A549 (cell line): ENCODE measurements around the gene POU4F2. TPM values are rescaled to one million over a fixed set of nuclear protein-coding genes. Genes with fewer than 3 reads are reported as not detected.

Experiments used
- ATAC-seq, 2 experiments: fragments of 200-7000 bp in 1 of 2; fragments of >200 bp in 1 of 2; cut with Nextera tagmentation in 1 of 2; cut with Tn5 transposase in 1 of 2; 3 replicates each; pipeline versions ENCODE4 v1.8.0 to v1.9.1; 2018 to 2020; ENCODE audit warnings: mild to moderate bottlenecking in 1 of 2, moderate library complexity in 1 of 2
- CTCF ChIA-PET: fragments of 300-600 bp; sonication (Branson Sonifier 250); formaldehyde crosslinking; extraction: SDS; loops from one replicate; lab custom pipeline; 2021; ENCODE audit warnings: antibody characterized with exemption, inconsistent platforms; lab: Yijun Ruan, JAX
- POLR2A ChIA-PET: fragments of 350-600 bp; formaldehyde crosslinking; extraction: SDS; loops from one replicate; lab custom pipeline; 2021; ENCODE audit warnings: antibody characterized with exemption, inconsistent platforms; lab: Yijun Ruan, JAX
- DNase-seq, 2 experiments: peaks; one replicate each; pipeline versions ENCODE4 v3.0.0 to v3.0.0-alpha.2; 2011 to 2016; ENCODE audit warnings: low read depth in 1 of 2, low spot score in 1 of 2
- FAIRE-seq: peaks from 2 replicates; lab custom pipeline; 2011; peaks lifted over from hg19 to GRCh38; lab: Jason Lieb, UNC
- H3K27ac ChIP-seq, 2 experiments: fragments of >200 bp; sonication (Bioruptor Twin); formaldehyde crosslinking; 3 replicates each; pipeline ENCODE4 v1.5.1; 2016 to 2017
- H3K4me1 ChIP-seq: fragments of >200 bp; sonication (Bioruptor Twin); formaldehyde crosslinking; 3 replicates; pipeline ENCODE4 v1.6.1; 2016
- H3K4me2 ChIP-seq: fragments of >200 bp; sonication (Bioruptor Twin); formaldehyde crosslinking; 3 replicates; pipeline ENCODE4 v1.6.1; 2016
- H3K4me3 ChIP-seq: fragments of >200 bp; sonication (Bioruptor Twin); formaldehyde crosslinking; 3 replicates; pipeline ENCODE4 v1.5.1; 2016
- H3K9me3 ChIP-seq: fragments of >200 bp; sonication (Bioruptor Twin); formaldehyde crosslinking; 3 replicates; pipeline ENCODE4 v1.6.1; 2016
- BHLHE40 ChIP-seq: IDR thresholded peaks from 2 replicates; pipeline ENCODE4 v1.6.1; 2012; ENCODE audit warnings: low read depth, low read length, inconsistent platforms
- CBX2 ChIP-seq: fragments of 200-600 bp; sonication (generic); IDR thresholded peaks from 2 replicates; pipeline ENCODE4 v1.6.1; 2016; ENCODE audit warnings: low read depth, mild to moderate bottlenecking, borderline replicate concordance
- CHD2 ChIP-seq: fragments of 150-350 bp; IDR thresholded peaks from 2 replicates; pipeline ENCODE4 v1.6.1; 2014; ENCODE audit warnings: low read length; ENCODE audit not compliant: partially characterized antibody
- CHD4 ChIP-seq: fragments of 200-600 bp; sonication (generic); IDR thresholded peaks from 2 replicates; pipeline ENCODE4 v1.6.1; 2016; ENCODE audit warnings: antibody characterized with exemption, mild to moderate bottlenecking, borderline replicate concordance
- EHMT2 ChIP-seq: fragments of 200-600 bp; sonication (generic); IDR thresholded peaks from 2 replicates; pipeline ENCODE4 v1.6.1; 2016; ENCODE audit warnings: antibody characterized with exemption, low read depth, mild to moderate bottlenecking, moderate library complexity
- FOSL2 ChIP-seq, 2 experiments: fragments of 450-650 bp in 1 of 2; fragments of >200 bp in 1 of 2; sonication (Bioruptor Twin) in 1 of 2; formaldehyde crosslinking; IDR thresholded peaks; 2 replicates each; pipeline versions ENCODE4 v1.5.0 to v1.6.1; 2016 to 2020; ENCODE audit warnings: mild to moderate bottlenecking in 1 of 2, moderate library complexity in 1 of 2
- HOXA7 ChIP-seq: fragments of 250-450 bp; sonication (Bioruptor Pico); IDR thresholded peaks from 2 replicates; pipeline ENCODE4 v1.5.0; 2020; ENCODE audit warnings: mild to moderate bottlenecking, moderate library complexity
- JUNB ChIP-seq: fragments of >200 bp; sonication (Bioruptor Twin); formaldehyde crosslinking; IDR thresholded peaks from 2 replicates; pipeline ENCODE4 v1.6.1; 2016
- KDM1A ChIP-seq: fragments of 200-600 bp; sonication (generic); IDR thresholded peaks from 2 replicates; pipeline ENCODE4 v1.6.1; 2016; ENCODE audit warnings: low read depth, mild to moderate bottlenecking
- MAZ ChIP-seq: fragments of 150-350 bp; IDR thresholded peaks from 2 replicates; pipeline ENCODE4 v1.6.1; 2014; ENCODE audit warnings: antibody characterized with exemption, low read depth, low read length, borderline replicate concordance
- NPAS2 ChIP-seq: fragments of 250-450 bp; sonication (Bioruptor Pico); IDR thresholded peaks from 2 replicates; pipeline ENCODE4 v1.8.0; 2022; ENCODE audit warnings: mild to moderate bottlenecking, moderate library complexity, borderline replicate concordance
- NR3C1 ChIP-seq: fragments of >200 bp; sonication (Bioruptor Twin); formaldehyde crosslinking; IDR thresholded peaks from 3 replicates; pipeline ENCODE4 v1.6.1; 2017
- POLR2AphosphoS2 ChIP-seq: conservative IDR thresholded peaks from 2 replicates; pipeline ENCODE4 v1.6.1; 2012; ENCODE audit warnings: low read length, improper control_type of control experiment, inconsistent platforms
- ZC3H11A ChIP-seq: fragments of 450-650 bp; IDR thresholded peaks from 2 replicates; pipeline ENCODE4 v1.6.1; 2014; ENCODE audit warnings: antibody characterized with exemption, mild to moderate bottlenecking
- ZFP36 ChIP-seq: fragments of 450-650 bp; IDR thresholded peaks from 2 replicates; pipeline ENCODE4 v1.6.1; 2014; ENCODE audit warnings: borderline replicate concordance; ENCODE audit not compliant: partially characterized antibody
- WGBS: methylation state at CpG from one replicate; pipeline ENCODE4 v1.1.6; 2017; ENCODE audit errors: missing lambda C conversion rate; 5-methylcytosine and 5-hydroxymethylcytosine counted together
- polyA plus RNA-seq, 4 experiments: library from polyadenylated mRNA; depleted of rRNA in 3 of 4; stranded (reverse); fragments of >200 nt; fragmentation: RNase III in 1 of 4; extraction: RNeasy Plus Mini Kit Qiagen cat#74134 plus additional on column Dnase treatment in 1 of 4; gene quantifications; 2 replicates in 3 of 4; 3 replicates in 1 of 4; pipeline ENCODE4 v1.2.3, GENCODE V29; 2011 to 2017
- TF ChIP-seq, protein P1 (sequence below): fragments of >200 bp; sonication (Bioruptor Twin); formaldehyde crosslinking; IDR thresholded peaks from 3 replicates; pipeline ENCODE4 v1.5.1; 2016
- TF ChIP-seq, protein P2 (sequence below): IDR thresholded peaks from 2 replicates; pipeline ENCODE4 v1.6.1; 2012
- TF ChIP-seq, protein P3 (sequence below): fragments of 250-450 bp; sonication (Bioruptor Pico); IDR thresholded peaks from 2 replicates; pipeline ENCODE4 v1.5.0; 2021; ENCODE audit warnings: mild to moderate bottlenecking, moderate library complexity, borderline replicate concordance
- TF ChIP-seq, protein P4 (sequence below): fragments of >200 bp; sonication (Bioruptor Twin); formaldehyde crosslinking; IDR thresholded peaks from 3 replicates; pipeline ENCODE4 v1.6.1; 2016
- TF ChIP-seq, protein P5 (sequence below): IDR thresholded peaks from 2 replicates; pipeline ENCODE4 v1.6.1; 2012

The POU4F2 gene
- polyA plus RNA-seq, 2 of the 4 experiments (the other 2 are of a cell fraction), result not detected

DNA sequence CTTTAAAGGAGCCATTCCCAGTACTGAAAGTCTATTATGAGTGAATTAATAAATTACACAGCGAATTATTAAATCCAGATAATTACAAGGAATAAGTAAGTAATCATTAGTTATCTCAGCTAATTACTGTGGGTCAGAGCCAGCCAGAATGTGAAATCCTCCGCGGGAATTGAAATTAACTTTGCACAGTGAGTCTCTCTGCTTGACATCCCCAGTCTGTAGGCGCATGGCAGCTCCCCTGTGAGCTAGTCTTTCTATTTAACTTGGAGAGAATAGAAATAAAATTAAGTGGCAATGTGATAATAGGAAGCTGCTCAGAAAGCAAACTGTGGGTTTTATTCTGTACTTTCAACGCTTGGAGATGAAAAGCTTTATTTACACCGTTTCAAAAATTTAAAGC is 7.2 kb downstream of the POU4F2 start (continued):
- TF ChIP-seq, protein P1, sequence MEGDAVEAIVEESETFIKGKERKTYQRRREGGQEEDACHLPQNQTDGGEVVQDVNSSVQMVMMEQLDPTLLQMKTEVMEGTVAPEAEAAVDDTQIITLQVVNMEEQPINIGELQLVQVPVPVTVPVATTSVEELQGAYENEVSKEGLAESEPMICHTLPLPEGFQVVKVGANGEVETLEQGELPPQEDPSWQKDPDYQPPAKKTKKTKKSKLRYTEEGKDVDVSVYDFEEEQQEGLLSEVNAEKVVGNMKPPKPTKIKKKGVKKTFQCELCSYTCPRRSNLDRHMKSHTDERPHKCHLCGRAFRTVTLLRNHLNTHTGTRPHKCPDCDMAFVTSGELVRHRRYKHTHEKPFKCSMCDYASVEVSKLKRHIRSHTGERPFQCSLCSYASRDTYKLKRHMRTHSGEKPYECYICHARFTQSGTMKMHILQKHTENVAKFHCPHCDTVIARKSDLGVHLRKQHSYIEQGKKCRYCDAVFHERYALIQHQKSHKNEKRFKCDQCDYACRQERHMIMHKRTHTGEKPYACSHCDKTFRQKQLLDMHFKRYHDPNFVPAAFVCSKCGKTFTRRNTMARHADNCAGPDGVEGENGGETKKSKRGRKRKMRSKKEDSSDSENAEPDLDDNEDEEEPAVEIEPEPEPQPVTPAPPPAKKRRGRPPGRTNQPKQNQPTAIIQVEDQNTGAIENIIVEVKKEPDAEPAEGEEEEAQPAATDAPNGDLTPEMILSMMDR, result no peak
- no peak for TF ChIP-seq MAZ
- TF ChIP-seq NR3C1, result no peak

DNA sequence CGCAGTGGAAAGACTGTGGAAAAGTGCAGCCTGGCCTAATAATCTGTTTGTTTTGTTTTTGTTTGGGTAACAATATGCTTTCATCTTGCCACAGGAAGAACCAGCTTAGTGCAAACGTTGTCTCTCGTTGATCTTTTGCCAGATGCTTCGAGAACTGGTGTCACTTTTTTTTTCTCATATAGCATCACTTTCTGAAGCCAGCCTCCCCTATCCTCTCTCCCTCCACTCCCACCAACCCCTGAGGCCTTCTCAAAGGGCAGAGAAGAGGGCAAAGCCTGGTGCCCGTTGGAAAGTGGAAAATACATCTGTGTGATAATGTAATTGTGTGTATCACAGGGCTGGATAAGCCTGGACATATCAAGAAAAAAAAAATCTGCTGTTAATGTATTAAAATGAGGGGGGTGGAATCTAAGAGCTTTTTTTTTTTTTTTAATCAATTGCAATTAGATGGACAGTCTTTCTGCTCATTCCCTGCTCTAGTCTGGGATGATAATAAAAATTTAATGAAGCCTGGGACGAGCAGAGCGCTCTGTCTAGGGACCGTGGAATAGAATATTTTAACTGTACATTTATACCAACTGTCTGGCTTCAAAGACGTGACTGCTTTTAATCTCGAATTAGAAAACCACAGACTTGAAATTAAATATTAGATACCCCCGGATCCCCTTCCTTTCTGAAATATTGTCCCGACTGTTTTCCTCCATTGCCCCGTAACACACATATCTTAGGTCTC is 8.1 kb downstream of the POU4F2 start:
- H3K4me3 ChIP-seq, result no peak overlapping the region
- DNase-seq, result no peak
- 13% methylated on average over 13 of the region's 13 CpGs for WGBS
- no peak for TF ChIP-seq CHD2
- TF ChIP-seq POLR2AphosphoS2, result no peak
- TF ChIP-seq BHLHE40, result no peak
- TF ChIP-seq, protein P2, sequence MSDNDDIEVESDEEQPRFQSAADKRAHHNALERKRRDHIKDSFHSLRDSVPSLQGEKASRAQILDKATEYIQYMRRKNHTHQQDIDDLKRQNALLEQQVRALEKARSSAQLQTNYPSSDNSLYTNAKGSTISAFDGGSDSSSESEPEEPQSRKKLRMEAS, result no peak
- no peak for TF ChIP-seq ZC3H11A
- no peak for TF ChIP-seq EHMT2
- TF ChIP-seq, protein P3, sequence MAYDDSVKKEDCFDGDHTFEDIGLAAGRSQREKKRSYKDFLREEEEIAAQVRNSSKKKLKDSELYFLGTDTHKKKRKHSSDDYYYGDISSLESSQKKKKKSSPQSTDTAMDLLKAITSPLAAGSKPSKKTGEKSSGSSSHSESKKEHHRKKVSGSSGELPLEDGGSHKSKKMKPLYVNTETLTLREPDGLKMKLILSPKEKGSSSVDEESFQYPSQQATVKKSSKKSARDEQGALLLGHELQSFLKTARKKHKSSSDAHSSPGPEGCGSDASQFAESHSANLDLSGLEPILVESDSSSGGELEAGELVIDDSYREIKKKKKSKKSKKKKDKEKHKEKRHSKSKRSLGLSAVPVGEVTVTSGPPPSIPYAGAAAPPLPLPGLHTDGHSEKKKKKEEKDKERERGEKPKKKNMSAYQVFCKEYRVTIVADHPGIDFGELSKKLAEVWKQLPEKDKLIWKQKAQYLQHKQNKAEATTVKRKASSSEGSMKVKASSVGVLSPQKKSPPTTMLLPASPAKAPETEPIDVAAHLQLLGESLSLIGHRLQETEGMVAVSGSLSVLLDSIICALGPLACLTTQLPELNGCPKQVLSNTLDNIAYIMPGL (CRISPR knock-in tag), result no peak
- TF ChIP-seq HOXA7 (CRISPR knock-in tag), result no peak
- ATAC-seq, result no peak
- H3K9me3 ChIP-seq, result no peaks in the 10 kb centered on the region
- no peak overlapping the region for H3K27ac ChIP-seq
- POLR2A ChIA-PET, result no interaction called here
- FAIRE-seq, result no peak
- no peak overlapping the region for H3K4me2 ChIP-seq
- CTCF ChIA-PET, result interaction anchor here (0.6 kb wide), 1 partner anchor 1703 kb away, joined by 3 read pairs; no protein-coding TSS in a partner anchor
- no peaks in the 10 kb centered on the region for H3K4me1 ChIP-seq

DNA sequence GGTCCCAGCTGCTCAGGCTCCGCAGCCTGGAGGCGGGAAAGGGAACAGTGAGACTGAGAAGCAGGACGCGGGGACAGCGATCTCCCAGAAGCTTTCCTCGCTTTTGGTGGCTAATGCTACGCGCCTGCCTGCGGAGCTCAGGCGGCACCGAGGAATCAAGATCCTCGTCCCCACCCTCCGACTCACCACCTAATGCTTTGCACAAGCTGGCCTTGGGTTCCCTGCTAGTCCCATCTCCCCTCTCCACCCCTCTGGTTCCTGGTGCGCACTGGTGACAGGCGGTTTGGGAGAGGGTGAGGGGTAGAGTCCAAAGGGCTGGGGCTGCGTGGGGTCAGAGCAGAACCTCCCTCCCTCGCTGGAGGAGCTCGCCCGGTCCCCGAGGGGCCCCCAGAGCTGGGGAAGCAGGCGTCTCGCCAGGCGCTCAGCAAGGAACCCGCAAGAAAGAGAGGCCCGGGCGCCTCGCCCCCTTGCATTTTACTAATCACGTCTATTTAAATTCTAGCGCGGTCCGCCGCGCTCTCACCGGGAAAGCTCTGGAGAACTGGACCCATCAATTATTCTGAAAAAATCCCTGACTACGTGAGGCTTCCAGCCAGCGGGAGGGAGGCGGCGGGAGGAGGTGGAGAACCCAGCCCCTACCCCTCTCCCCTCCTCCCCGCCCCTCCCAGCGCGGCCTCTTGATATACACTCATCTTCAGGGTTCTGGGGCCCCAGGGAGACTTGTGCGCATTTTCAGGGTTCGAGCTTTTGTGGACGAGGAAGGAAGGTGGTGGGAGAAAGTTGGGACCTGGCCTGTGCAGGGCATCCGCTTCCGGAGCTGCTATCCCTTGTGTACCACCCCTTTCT is 9.1 kb downstream of the POU4F2 start:
- no peak for TF ChIP-seq JUNB
- no peak for TF ChIP-seq KDM1A
- no peak for TF ChIP-seq CBX2
- no peak for TF ChIP-seq ZFP36
- TF ChIP-seq, protein P4, sequence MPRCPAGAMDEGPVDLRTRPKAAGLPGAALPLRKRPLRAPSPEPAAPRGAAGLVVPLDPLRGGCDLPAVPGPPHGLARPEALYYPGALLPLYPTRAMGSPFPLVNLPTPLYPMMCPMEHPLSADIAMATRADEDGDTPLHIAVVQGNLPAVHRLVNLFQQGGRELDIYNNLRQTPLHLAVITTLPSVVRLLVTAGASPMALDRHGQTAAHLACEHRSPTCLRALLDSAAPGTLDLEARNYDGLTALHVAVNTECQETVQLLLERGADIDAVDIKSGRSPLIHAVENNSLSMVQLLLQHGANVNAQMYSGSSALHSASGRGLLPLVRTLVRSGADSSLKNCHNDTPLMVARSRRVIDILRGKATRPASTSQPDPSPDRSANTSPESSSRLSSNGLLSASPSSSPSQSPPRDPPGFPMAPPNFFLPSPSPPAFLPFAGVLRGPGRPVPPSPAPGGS, result no peak
- TF ChIP-seq NPAS2 (CRISPR knock-in tag), result no peak
- TF ChIP-seq, protein P5, sequence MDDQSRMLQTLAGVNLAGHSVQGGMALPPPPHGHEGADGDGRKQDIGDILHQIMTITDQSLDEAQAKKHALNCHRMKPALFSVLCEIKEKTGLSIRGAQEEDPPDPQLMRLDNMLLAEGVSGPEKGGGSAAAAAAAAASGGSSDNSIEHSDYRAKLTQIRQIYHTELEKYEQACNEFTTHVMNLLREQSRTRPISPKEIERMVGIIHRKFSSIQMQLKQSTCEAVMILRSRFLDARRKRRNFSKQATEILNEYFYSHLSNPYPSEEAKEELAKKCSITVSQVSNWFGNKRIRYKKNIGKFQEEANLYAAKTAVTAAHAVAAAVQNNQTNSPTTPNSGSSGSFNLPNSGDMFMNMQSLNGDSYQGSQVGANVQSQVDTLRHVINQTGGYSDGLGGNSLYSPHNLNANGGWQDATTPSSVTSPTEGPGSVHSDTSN, result no peak
- TF ChIP-seq FOSL2 (IDR thresholded peaks at IDR 0.05), result no peak
- TF ChIP-seq FOSL2 (CRISPR knock-in tag; IDR thresholded peaks at IDR 0.05), result no peak
- no peak for TF ChIP-seq CHD4
- no peak overlapping the region for H3K27ac ChIP-seq
- H3K4me3 ChIP-seq, result no peak overlapping the region
- no peak for DNase-seq
- ChIA-PET POLR2A (no interaction called here), CTCF (no interaction called here)
- no peak overlapping the region for H3K4me2 ChIP-seq
- no peaks in the 10 kb centered on the region for H3K4me1 ChIP-seq
- 63% methylated on average over 23 of the region's 46 CpGs for WGBS
- no peak for ATAC-seq
- no peaks in the 10 kb centered on the region for H3K9me3 ChIP-seq
- FAIRE-seq, result no peak
